GM19193 (cell line): ENCODE data around the gene CELA3A.

Source experiments
- POLR2A ChIP-seq: IDR thresholded peaks from 4 replicates; pipeline ENCODE4 v1.6.1; 2011; ENCODE audit not compliant: insufficient read depth, insufficient read length; ENCODE audit errors: extremely low read depth

CELA3A gene

GRCh38 chr1:22045604-22046228 is 44.3 kb downstream of the CELA3A start:
- no peak for TF ChIP-seq POLR2A

- no peak for TF ChIP-seq POLR2A
These were observed 47.1 kb downstream of the CELA3A start for GRCh38 chr1:22048351-22049192.

- no peak for TF ChIP-seq POLR2A
These were observed 48.9 kb downstream of the CELA3A start for GRCh38 chr1:22050330-22050729.

- no peak for TF ChIP-seq POLR2A
These were observed 50.2 kb downstream of the CELA3A start for GRCh38 chr1:22051607-22052114.

DNA sequence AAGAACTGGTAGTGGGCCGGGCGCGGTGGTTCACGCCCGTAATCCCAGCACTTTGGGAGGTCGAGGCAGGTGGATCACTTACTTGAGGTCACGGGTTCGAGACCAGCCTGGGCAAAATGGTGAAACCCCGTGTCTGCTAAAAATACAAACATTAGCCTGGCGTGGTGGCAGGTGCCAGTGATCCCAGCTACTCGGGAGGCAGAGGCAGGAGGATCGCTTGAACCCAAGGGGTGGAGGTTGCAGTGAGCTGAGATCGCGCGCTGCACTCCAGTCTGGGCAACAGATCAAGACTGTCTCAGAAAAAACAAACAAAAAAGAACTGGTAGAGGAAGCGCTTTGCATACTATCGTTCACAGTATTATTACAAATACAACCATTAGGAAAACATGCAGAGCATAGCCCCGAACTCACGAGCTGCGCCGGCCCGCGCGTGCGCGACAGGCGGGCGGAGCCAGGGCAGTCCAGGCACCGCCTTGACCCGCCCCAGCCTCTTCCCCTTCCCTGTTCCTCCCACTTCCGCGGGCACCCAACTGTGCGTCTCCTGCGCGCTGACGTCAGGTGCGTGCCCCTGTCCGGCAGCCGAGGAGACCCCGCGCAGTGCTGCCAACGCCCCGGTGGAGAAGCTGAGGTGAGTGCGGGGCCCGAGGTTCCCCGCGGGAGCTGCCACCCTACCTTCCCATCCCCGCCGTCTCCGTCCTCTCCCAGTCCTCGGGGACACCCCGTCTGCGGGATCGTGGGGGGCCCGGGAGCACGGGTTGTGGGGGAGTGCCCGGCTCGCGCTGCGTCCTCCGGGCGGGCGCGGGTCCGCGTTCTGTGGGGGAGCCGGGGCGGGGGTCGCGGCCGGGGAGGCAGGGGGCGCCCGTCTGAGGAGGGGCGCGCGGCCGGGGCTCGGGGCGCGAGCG is 50.9 kb downstream of the CELA3A start, which contains the start of gene CDC42:
TSS of gene CDC42 (plus strand) at position 595 of the 902 bp plus-strand sequence. CDS start 25,770 bp downstream, outside the sequence.
- TF ChIP-seq POLR2A: peak; percentile 96

GRCh38 chr1:22053017-22053860 is 51.8 kb downstream of the CELA3A start:
- TF ChIP-seq POLR2A: no peak

DNA sequence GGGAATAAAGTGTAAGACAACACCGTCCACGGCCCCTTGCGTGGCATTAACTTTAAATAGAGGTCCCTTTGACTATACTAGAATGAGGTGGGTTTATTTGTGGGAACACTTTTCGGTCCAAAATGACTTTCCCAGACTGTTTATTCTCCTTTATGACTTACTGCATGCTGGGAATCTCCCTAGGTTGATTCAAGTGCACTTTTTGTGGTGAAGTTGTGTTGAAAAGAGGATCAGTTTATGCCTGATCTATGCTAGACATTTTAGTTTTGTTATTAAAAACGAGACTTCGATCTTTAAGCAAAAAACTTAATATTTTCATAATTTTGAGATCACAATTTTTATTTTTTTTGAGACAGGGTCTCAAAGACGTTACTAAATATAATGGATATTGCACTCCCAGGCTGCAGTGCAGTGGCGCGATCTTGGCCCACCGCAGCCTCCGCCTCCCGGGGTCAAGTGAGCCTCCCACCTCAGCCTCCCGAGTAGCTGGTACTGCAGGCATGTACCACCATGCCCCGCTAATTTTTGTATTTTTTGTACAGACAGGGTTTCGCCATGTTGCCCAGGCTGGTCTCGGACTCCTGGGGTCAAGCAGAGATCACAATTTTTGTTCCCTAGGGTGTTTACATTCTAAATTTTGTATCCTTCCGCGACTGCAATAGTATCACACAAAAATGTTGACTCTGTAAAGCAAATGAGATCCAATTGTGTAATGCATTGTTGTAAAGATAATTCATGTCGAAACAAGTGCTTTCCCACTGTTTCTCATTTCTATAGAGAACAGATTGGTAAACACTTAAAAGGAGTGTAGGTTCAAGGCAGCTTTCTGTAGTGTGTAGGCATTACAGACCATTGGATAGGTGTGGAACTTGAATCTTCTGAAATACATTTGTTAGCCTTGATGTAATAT is 52.7 kb downstream of the CELA3A start:
- no peak for TF ChIP-seq POLR2A

GRCh38 chr1:22055463-22055862 is 54.0 kb downstream of the CELA3A start:
- TF ChIP-seq POLR2A: no peak

- TF ChIP-seq POLR2A: no peak
These were observed 54.6 kb downstream of the CELA3A start for GRCh38 chr1:22056043-22056442.

GRCh38 chr1:22056936-22057335 is 55.5 kb downstream of the CELA3A start:
- no peak for TF ChIP-seq POLR2A

GRCh38 chr1:22057861-22058260 is 56.4 kb downstream of the CELA3A start:
- no peak for TF ChIP-seq POLR2A
